Left cardiac atrium (tissue), 4 donors: ENCODE measurements around the gene TBCEL. TPM values are rescaled to one million over a fixed set of nuclear protein-coding genes. Genes with fewer than 3 reads are reported as not detected.
"Not testable (repeated sequence)": the region's sequence is repeated elsewhere in the genome, so short reads cannot be mapped to it uniquely, and the experiment has no call there.

ENCODE experiments used
- ATAC-seq, 2 donors: fragments of 200-7000 bp; cut with Tn5 transposase; one replicate each; pipeline ENCODE4 v1.9.1; 2020; ENCODE audit warnings: mild to moderate bottlenecking in 2 of 2, moderate library complexity in 2 of 2
- DNase-seq: peaks from one replicate; pipeline ENCODE4 v3.0.0-alpha.2; 2020
- intact Hi-C, 2 donors: fragments of 100-400 bp; cut with DNase I; formaldehyde crosslinking; loops; one replicate each; pipeline versions ENCODE4 v1.14.1 to v1.15.1; 2022 to 2023
- total RNA-seq, 2 donors: library from RNA; stranded (reverse); fragmentation: NEBNext Ultra II Directional; extraction: Animal tissue kit (Norgen Biotek cat#: 25700); gene quantifications; one replicate each; pipeline ENCODE4 v1.2.1, GENCODE V29; 2021
- donor health status: DM: no; HTN: yes; CAD: no.
- donor health status: DM: no; HTN: yes; CAD: no; lungs with severe emphysema.
- donor health status: DM: yes; HTN: yes; CAD: no.
- donor health status: Dilated cardiomyopathy.

The TBCEL gene
- total RNA-seq, 2 donors from 2014 or later: 36.9 to 43.8 TPM

GRCh38 chr11:121091492-121092152 is 67.7 kb downstream of the TBCEL start:
- intact Hi-C loops: no loop called here
- ATAC-seq (peak in 1 of 2 donors; percentile 38), DNase-seq (no peak)

- intact Hi-C loops: no loop called here
- DNase-seq (no peak), ATAC-seq (no peak)
Measured at GRCh38 chr11:121095561-121095960, 71.7 kb downstream of the TBCEL start.

GRCh38 chr11:121099364-121099763 is 75.5 kb downstream of the TBCEL start:
- ATAC-seq (no peak), DNase-seq (no peak)
- intact Hi-C loops: no loop called here

DNA sequence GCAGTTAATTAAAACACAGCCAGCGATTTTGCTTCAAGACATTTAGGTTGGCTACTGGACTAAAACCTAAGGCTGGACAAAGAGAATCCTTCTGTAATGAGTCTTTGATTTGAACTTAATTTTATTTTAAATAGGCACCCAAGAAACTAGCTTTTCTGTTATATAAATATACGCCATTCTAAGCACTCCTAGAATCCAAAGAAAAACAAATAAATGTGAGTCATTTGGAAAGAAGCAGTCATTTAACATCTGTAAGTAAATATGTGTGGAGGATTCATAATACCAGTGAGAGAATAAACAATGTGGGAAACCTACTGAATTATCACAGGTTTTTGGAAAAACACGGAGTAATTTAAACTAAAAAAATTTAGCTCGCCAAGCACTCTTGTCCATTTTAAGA is 76.0 kb downstream of the TBCEL start:
- ATAC-seq: no peak
- intact Hi-C loops: no loop called here
- no peak for DNase-seq

GRCh38 chr11:121100943-121101342 is 77.0 kb downstream of the TBCEL start, which contains the start of gene TECTA:
TECTA (plus strand) TSS chr11:121101243; CDS start chr11:121102666, 1,423 bp downstream.
- ATAC-seq (no peak), DNase-seq (no peak)
- intact Hi-C loops: no loop called here

GRCh38 chr11:121104312-121104762 is 80.4 kb downstream of the TBCEL start:
- DNase-seq: no peak
- intact Hi-C loops: no loop called here

GRCh38 chr11:121105063-121105480 is 81.2 kb downstream of the TBCEL start:
- intact Hi-C loops: no loop called here
- ATAC-seq (peak; percentile 77 to 81), DNase-seq (peak; percentile 44)

More at GRCh38 chr11:121104312-121104762, 80.4 kb downstream of the TBCEL start:
- peak; percentile 52 to 86 for ATAC-seq

DNA sequence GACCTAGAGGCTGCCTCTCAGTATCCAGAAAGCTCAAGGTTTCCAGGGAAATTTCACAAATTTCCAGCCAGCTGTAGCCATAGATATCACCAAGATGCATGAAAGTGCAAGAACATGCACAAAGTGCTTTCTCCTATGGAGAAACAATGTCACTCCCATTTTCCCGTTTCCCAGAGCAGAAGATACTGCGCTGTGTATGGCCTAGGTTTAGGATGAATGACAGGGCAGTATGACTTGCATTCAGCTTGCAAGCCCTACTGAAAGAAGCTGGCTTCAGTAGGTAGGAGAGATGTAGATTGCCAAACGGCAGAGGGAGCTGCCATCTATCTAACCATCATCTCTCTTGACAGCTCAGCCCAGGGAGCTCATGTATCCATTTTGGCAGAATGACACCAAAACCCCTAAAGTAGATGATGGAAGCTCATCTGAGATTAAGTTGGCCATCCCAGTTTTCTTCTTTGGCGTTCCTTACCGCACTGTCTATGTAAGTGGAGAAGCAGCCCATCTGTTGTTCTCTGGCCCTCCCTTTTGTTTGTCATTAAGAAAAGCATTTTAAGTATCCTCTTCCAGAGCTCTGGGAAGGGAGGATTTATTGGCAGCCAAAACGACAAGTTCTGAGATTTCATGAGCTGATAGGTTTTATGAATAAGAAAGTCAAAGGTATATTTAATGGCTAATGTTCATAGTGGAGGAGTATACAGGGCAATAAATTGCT is 81.7 kb downstream of the TBCEL start:
- DNase-seq (no peak), ATAC-seq (peak in 1 of 2 donors; percentile 11)
- intact Hi-C loops: no loop called here

GRCh38 chr11:121106812-121107211 is 82.9 kb downstream of the TBCEL start:
- ATAC-seq (no peak), DNase-seq (no peak)
- intact Hi-C loops: no loop called here

GRCh38 chr11:121108413-121108812 is 84.5 kb downstream of the TBCEL start:
- DNase-seq (no peak), ATAC-seq (no peak)
- intact Hi-C loops: no loop called here

GRCh38 chr11:121109471-121109870 is 85.6 kb downstream of the TBCEL start:
- intact Hi-C loops: no loop called here
- ATAC-seq (no peak), DNase-seq (no peak)

GRCh38 chr11:121109916-121110586 is 86.1 kb downstream of the TBCEL start:
- DNase-seq (no peak), ATAC-seq (no peak)
- intact Hi-C loops: loop anchor here in 1 of 2 donors (10.0 kb wide), 2 partner anchors 155 to 595 kb away; partner anchors contain the start of gene GRIK4

DNA sequence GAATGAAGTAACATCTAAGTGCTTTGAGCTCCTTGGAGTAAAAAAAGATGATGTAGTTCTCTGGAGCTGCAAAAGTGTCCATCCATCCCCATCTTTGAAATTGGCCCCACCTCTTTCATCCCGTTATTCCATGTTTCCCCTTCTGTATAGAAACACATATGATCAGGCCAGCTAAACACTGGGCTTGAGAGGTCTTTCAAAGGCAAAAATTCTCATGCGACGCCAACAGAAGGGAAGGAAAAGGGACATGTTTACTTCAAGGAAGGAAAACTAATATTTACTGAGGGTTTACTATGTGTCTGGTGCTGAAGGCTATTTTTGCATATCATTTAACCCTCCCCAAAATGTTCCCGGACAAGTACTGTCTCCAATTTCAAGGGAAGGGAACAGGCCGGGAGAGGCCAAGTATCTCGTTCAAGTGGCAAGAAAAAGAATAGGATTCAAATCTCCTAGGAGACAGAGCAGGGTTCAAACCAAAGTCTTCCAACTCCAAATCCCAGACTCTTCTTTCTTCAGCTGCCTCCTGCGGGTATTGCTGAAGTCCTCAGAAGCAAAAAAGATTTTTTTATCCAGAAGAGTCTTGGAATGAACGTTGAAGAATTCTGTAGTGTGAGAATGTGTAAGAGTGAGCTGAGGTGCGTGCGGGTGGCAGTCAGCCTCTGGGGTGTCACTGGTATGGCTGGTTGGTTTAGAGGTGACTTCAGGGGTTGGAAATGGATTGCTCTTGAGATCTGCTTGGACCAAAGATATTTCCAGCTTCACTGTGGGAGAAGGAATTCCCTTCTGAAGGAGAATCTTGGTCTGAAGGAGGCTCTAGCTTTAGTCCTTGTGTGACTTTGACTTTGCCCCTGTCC is 87.2 kb downstream of the TBCEL start:
- intact Hi-C loops: loop anchor here in 1 of 2 donors (10.0 kb wide), 2 partner anchors 156 to 596 kb away; partner anchors contain the start of gene GRIK4
- no peak for DNase-seq
- ATAC-seq: no peak

DNA sequence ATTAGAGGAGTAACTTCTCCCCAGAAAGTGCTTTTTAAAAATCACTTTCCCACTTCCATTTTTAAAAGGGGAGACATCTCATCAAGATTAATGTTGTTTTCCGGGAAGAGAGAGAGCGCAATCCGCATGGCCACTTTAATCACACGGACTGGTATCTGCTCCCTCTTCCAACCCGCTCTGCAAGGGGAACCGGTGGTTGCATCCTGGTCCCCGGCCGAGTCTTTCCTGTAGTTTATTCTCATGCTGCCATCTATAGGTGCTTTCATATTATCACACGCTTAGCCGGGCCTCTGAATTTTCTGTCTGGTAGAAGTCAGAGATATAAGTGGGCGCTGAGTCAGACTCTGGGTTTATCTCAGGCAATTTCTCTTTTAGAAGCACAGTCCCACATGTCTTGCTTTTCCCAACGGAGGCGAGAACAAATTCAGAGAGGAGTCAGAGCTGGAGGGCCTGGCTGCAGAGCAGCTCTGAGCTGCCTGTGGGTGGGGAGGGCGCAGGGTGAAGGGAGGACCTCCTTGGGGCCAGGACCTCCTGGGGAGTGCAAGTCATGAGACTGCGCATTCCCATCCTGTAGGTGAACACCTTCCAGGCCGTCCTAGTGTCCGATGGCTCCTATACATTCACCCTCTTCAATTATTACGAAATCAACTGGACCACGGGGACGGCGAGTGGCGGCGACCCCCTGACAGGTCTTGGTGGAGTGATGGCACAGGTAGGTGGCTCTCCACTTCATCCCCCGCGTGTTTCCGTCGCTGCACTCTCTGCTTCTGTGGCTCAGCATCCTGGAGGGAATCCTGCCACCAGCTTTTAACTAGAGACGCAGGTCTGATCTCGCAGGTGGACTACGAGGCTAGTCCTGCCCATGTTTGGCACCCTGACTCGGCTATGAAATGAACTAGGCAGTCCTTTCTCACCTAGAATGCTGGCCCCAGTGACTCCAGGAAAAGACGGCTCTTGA is 88.9 kb downstream of the TBCEL start:
- intact Hi-C loops: loop anchor here in 1 of 2 donors (10.0 kb wide), 2 partner anchors 158 to 598 kb away; partner anchors contain the start of gene GRIK4
- ATAC-seq (peak; percentile 84 to 95), DNase-seq (peak; percentile 77)

- ATAC-seq: no peak
- intact Hi-C loops: loop anchor here in 1 of 2 donors (10.0 kb wide), 2 partner anchors 159 to 599 kb away; partner anchors contain the start of gene GRIK4
- DNase-seq: no peak
Measured at GRCh38 chr11:121113611-121114010, 89.7 kb downstream of the TBCEL start.

- intact Hi-C loops: loop anchor here in 1 of 2 donors (10.0 kb wide), 2 partner anchors 160 to 600 kb away; partner anchors contain the start of gene GRIK4
- not testable (repeated sequence) for DNase-seq, ATAC-seq
Measured at GRCh38 chr11:121115024-121115423, 91.1 kb downstream of the TBCEL start.

DNA sequence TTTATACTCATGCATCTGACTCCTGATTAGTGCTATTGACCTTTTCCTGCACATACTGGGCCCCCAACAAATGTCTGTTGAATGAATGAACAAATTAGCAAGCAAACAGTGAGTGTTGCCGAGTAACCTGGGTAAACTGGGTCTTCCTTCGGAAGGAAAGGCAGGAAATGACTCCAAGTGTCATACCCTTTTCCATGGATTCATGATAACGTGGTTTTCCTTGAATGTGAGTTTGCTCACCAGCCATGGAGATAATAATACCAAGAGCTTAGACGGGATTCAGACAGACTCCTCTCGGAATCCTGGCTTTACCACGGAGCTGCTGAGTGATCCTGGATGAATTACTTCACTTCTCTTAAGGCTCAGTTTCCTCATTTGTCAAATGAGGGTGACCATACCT is 93.9 kb downstream of the TBCEL start:
- DNase-seq (no peak), ATAC-seq (no peak)
- intact Hi-C loops: loop anchor here in 1 of 2 donors (10.0 kb wide), 2 partner anchors 163 to 603 kb away; partner anchors contain the start of gene GRIK4
